Pancreas (tissue), 10 donors: ENCODE results near the gene PPIL6. TPM values are rescaled to one million over a fixed set of nuclear protein-coding genes. Genes with fewer than 3 reads are reported as not detected.

Experiments used
- ATAC-seq, 4 donors: fragments of 200-7000 bp; cut with Tn5 transposase; one replicate each; pipeline versions ENCODE4 v1.8.0 to v1.9.1; 2020; ENCODE audit warnings: mild to moderate bottlenecking in 4 of 4, moderate library complexity in 4 of 4
- DNase-seq, 6 donors: peaks; one replicate each; pipeline ENCODE4 v3.0.0-alpha.2; 2020
- FAIRE-seq: peaks from 2 replicates; lab custom pipeline; 2012; peaks lifted over from hg19 to GRCh38; lab: Jason Lieb, UNC
- H3K27ac ChIP-seq, 4 donors: fragments of 200-600 bp; sonication (generic); 1 replicate in 3 of 4; 2 replicates in 1 of 4; pipeline versions ENCODE4 v1.5.0 to v1.8.0; 2020
- H3K27me3 ChIP-seq, 4 donors: fragments of 200-600 bp; one replicate each; pipeline ENCODE4 v1.8.0; 2021
- H3K36me3 ChIP-seq, 3 donors: fragments of 200-600 bp; sonication (generic) in 1 of 3; one replicate each; pipeline versions ENCODE4 v1.5.0 to v1.8.0; 2020 to 2021
- H3K4me1 ChIP-seq, 3 donors: fragments of 200-600 bp; one replicate each; pipeline ENCODE4 v1.8.0; 2021
- H3K4me3 ChIP-seq, 4 donors: fragments of 200-600 bp; sonication (generic) in 2 of 4; one replicate each; pipeline versions ENCODE4 v1.5.0 to v1.8.0; 2020 to 2021
- H3K9me3 ChIP-seq, 4 donors: fragments of 200-600 bp; one replicate each; pipeline ENCODE4 v1.8.0; 2021
- CTCF ChIP-seq, 4 donors: fragments of 200-600 bp; sonication (generic) in 3 of 4; IDR thresholded peaks; one replicate each; pipeline versions ENCODE4 v1.5.0 to v1.8.0; 2021; ENCODE audit warnings: antibody characterized with exemption in 4 of 4
- WGBS, 2 donors: extraction: QIAGEN DNeasy Blood & Tissue Kit; methylation state at CpG; one replicate each; pipeline ENCODE4 v1.1.7; 2013; 5-methylcytosine and 5-hydroxymethylcytosine counted together
- intact Hi-C, 3 donors: fragments of 100-400 bp; cut with DNase I; formaldehyde crosslinking; loops; one replicate each; pipeline versions ENCODE4 v1.11.1 to v1.14.2; 2022
- polyA plus RNA-seq, 2 donors: library from polyadenylated mRNA; stranded (reverse); fragments of 200-250 nt; gene quantifications; one replicate each; pipeline ENCODE4 v1.2.3, GENCODE V29; 2013
- total RNA-seq, 6 donors: library from RNA; stranded (reverse); fragmentation: NEBNext Ultra II Directional in 4 of 6; extraction: Animal tissue kit (Norgen Biotek cat#: 25700) in 4 of 6; gene quantifications; one replicate each; pipeline versions ENCODE4 v1.2.1 to v1.2.4, GENCODE V29; 2021 to 2023
- donor health status: healthy with polysubstance abuse.
- donor health status: DM: no; HTN: no; CAD: no; lungs with moderate emphysema.
- donor health status: DM: no; HTN: no; CAD: no.
- donor health status: control.
- donor health status: control.
- donor health status: Bipolar disorder and iron deficiency.
- donor health status: DM: yes; HTN: yes; CAD: no.
- donor health status: DM: no; HTN: no; CAD: no.
- donor health status: DM: no; HTN: no; CAD: no.
- donor health status: DM: yes; HTN: yes; CAD: no.

Gene PPIL6
- total and polyA plus RNA-seq, 8 donors = 1.1 to 3.4 (median 2.0) TPM

- Histone ChIP-seq H3K27me3 (no peaks in the 10 kb centered on the region), H3K36me3 (no peaks in the 10 kb centered on the region), H3K27ac (no peak overlapping the region), H3K4me3 (no peak overlapping the region), H3K4me1 (peaks cover 0 to 4% (median 3%) of the 10 kb centered on the region in 3 donors), H3K9me3 (no peaks in the 10 kb centered on the region)
- FAIRE-seq (no peak), DNase-seq (no peak), ATAC-seq (no peak)
- 53 to 58% methylated on average over 2 of the region's 2 CpGs for WGBS, 2 donors
- intact Hi-C loops = no loop called here
- TF ChIP-seq CTCF (IDR thresholded peaks at IDR 0.05) = no peak
These were observed 6.0 kb downstream of the PPIL6 start for GRCh38 chr6:109434456-109434855.

- Histone ChIP-seq H3K36me3 (no peaks in the 10 kb centered on the region), H3K27ac (no peak overlapping the region), H3K9me3 (no peaks in the 10 kb centered on the region), H3K27me3 (no peaks in the 10 kb centered on the region), H3K4me1 (no peaks in the 10 kb centered on the region), H3K4me3 (no peak overlapping the region)
- DNase-seq (no peak), FAIRE-seq (no peak), ATAC-seq (no peak)
- TF ChIP-seq CTCF (IDR thresholded peaks at IDR 0.05) = no peak
- 88 to 94% methylated on average over 3 of the region's 3 CpGs for WGBS, 2 donors
- intact Hi-C loops = no loop called here
These were observed 10.9 kb downstream of the PPIL6 start for GRCh38 chr6:109429496-109429895.

GRCh38 chr6:109428889-109429477 lies 11.4 kb downstream of the PPIL6 start:
- 60 to 71% methylated on average over 7 of the region's 7 CpGs for WGBS, 2 donors
- Histone ChIP-seq H3K4me1 (no peaks in the 10 kb centered on the region), H3K9me3 (no peaks in the 10 kb centered on the region), H3K27ac (no peak overlapping the region), H3K36me3 (no peaks in the 10 kb centered on the region), H3K27me3 (no peaks in the 10 kb centered on the region), H3K4me3 (no peak overlapping the region)
- intact Hi-C loops = no loop called here
- FAIRE-seq (no peak), DNase-seq (no peak), ATAC-seq (peak in 1 of 4 donors; percentile 48)
- no peak for TF ChIP-seq CTCF (IDR thresholded peaks at IDR 0.05)

GRCh38 chr6:109424946-109425345 lies 15.5 kb downstream of the PPIL6 start:
- WGBS, 2 donors = 79 to 81% methylated on average over 2 of the region's 2 CpGs
- Histone ChIP-seq H3K36me3 (no peaks in the 10 kb centered on the region), H3K27ac (no peak overlapping the region), H3K27me3 (no peaks in the 10 kb centered on the region), H3K9me3 (no peaks in the 10 kb centered on the region), H3K4me1 (no peaks in the 10 kb centered on the region), H3K4me3 (no peak overlapping the region)
- intact Hi-C loops = no loop called here
- FAIRE-seq (no peak), ATAC-seq (no peak), DNase-seq (no peak)
- no peak for TF ChIP-seq CTCF (IDR thresholded peaks at IDR 0.05)

GRCh38 chr6:109421184-109421583 lies 19.2 kb downstream of the PPIL6 start:
- TF ChIP-seq CTCF (IDR thresholded peaks at IDR 0.05) = no peak
- intact Hi-C loops = no loop called here
- Histone ChIP-seq H3K27me3 (no peaks in the 10 kb centered on the region), H3K4me3 (no peak overlapping the region), H3K4me1 (no peaks in the 10 kb centered on the region), H3K27ac (no peak overlapping the region), H3K36me3 (no peaks in the 10 kb centered on the region), H3K9me3 (no peaks in the 10 kb centered on the region)
- ATAC-seq (peak in 1 of 4 donors; percentile 40), DNase-seq (no peak), FAIRE-seq (no peak)
- 74 to 78% methylated on average over 1 of the region's 1 CpG for WGBS, 2 donors
